ENCODE data around the gene NRP1. TPM values are rescaled to one million over a fixed set of nuclear protein-coding genes. Genes with fewer than 3 reads are reported as not detected.
"Not testable (repeated sequence)": the region's sequence is repeated elsewhere in the genome, so short reads cannot be mapped to it uniquely, and the experiment has no call there.

Gene NRP1
- total RNA-seq, 2 donors from 2014 or later: 110 to 121 TPM

GRCh38 chr10:33234831-33235237 lies 99.6 kb downstream of the NRP1 start:
- DNase-seq: peak; percentile 51
- intact Hi-C loops (cut with DNase I): no loop called here
- ATAC-seq: peak; percentile 58 to 73

GRCh38 chr10:33233635-33234034 lies 100.8 kb downstream of the NRP1 start:
- intact Hi-C loops (cut with DNase I): no loop called here
- DNase-seq (no peak), ATAC-seq (peak in 1 of 2 donors; percentile 19)

GRCh38 chr10:33233221-33233620 lies 101.2 kb downstream of the NRP1 start:
- intact Hi-C loops (cut with DNase I): no loop called here
- ATAC-seq (no peak), DNase-seq (no peak)

GRCh38 chr10:33231621-33232350 lies 102.7 kb downstream of the NRP1 start:
- intact Hi-C loops (cut with DNase I): no loop called here
- DNase-seq: no peak
- ATAC-seq: no peak

- ATAC-seq (no peak), DNase-seq (no peak)
- intact Hi-C loops (cut with DNase I): no loop called here
Measured at GRCh38 chr10:33229949-33230267, 104.6 kb downstream of the NRP1 start.

GRCh38 chr10:33229252-33229948 lies 105.1 kb downstream of the NRP1 start:
- intact Hi-C loops (cut with DNase I): no loop called here
- no peak for DNase-seq
- ATAC-seq: no peak

GRCh38 chr10:33228426-33228825 lies 106.0 kb downstream of the NRP1 start:
- ATAC-seq (no peak), DNase-seq (no peak)
- intact Hi-C loops (cut with DNase I): no loop called here

- intact Hi-C loops (cut with DNase I): no loop called here
- ATAC-seq (peak in 1 of 2 donors; percentile 68), DNase-seq (no peak)
Measured at GRCh38 chr10:33227489-33227888, 107.0 kb downstream of the NRP1 start.

GRCh38 chr10:33224251-33224965 lies 110.1 kb downstream of the NRP1 start:
- intact Hi-C loops (cut with DNase I): no loop called here
- no peak for DNase-seq
- ATAC-seq: no peak

- DNase-seq: no peak
- intact Hi-C loops (cut with DNase I): no loop called here
- peak; percentile 11 to 63 for ATAC-seq
Measured at GRCh38 chr10:33223326-33224000, 111.0 kb downstream of the NRP1 start.

GRCh38 chr10:33222304-33222703 lies 112.2 kb downstream of the NRP1 start:
- ATAC-seq; intact Hi-C loops (cut with DNase I); DNase-seq: not testable (repeated sequence)

- intact Hi-C loops (cut with DNase I): no loop called here
- no peak for DNase-seq
- ATAC-seq: no peak
Measured at GRCh38 chr10:33217854-33218253, 116.6 kb downstream of the NRP1 start.

- ATAC-seq (no peak), DNase-seq (no peak)
- intact Hi-C loops (cut with DNase I): no loop called here
Measured at GRCh38 chr10:33216661-33217427, 117.6 kb downstream of the NRP1 start.

- DNase-seq (peak; percentile 50), ATAC-seq (peak; percentile 64 to 74)
- intact Hi-C loops (cut with DNase I): no loop called here
Measured at GRCh38 chr10:33215635-33216034, 118.8 kb downstream of the NRP1 start.

GRCh38 chr10:33215154-33215553 lies 119.3 kb downstream of the NRP1 start:
- intact Hi-C loops (cut with DNase I): no loop called here
- ATAC-seq: peak; percentile 42 to 56
- no peak for DNase-seq

- no peak for DNase-seq
- no peak for ATAC-seq
- intact Hi-C loops (cut with DNase I): no loop called here
Measured at GRCh38 chr10:33214174-33214573, 120.3 kb downstream of the NRP1 start.

- ATAC-seq (no peak), DNase-seq (no peak)
- intact Hi-C loops (cut with DNase I): no loop called here
Measured at GRCh38 chr10:33212061-33212748, 122.3 kb downstream of the NRP1 start.

- ATAC-seq (peak; percentile 80 to 92), DNase-seq (peak; percentile 75)
- intact Hi-C loops (cut with DNase I): no loop called here
Measured at GRCh38 chr10:33211106-33211878, 123.2 kb downstream of the NRP1 start.

All from left cardiac atrium (tissue), 4 donors.